ENCODE data around the gene TRPM1.

TRPM1 gene

GRCh38 chr15:31101262-31102038, at the start of gene TRPM1:
TRPM1 (minus strand) TSS chr15:31101725; CDS start chr15:31081355, 20,370 bp downstream.
- no peak for DNase-seq

GRCh38 chr15:31150732-31151231, 49.3 kb upstream of the TRPM1 start:
- no peak for DNase-seq

- DNase-seq, result no peak
These were observed 48.5 kb upstream of the TRPM1 start for GRCh38 chr15:31149987-31150386.

GRCh38 chr15:31149088-31149505, 47.6 kb upstream of the TRPM1 start:
- DNase-seq, result no peak

- no peak for DNase-seq
These were observed 47.0 kb upstream of the TRPM1 start for GRCh38 chr15:31148297-31149087.

GRCh38 chr15:31147944-31148296, 46.4 kb upstream of the TRPM1 start:
- DNase-seq, result no peak

- DNase-seq, result no peak
These were observed 45.9 kb upstream of the TRPM1 start for GRCh38 chr15:31147456-31147855.

- DNase-seq, result no peak
These were observed 43.9 kb upstream of the TRPM1 start for GRCh38 chr15:31145271-31145911.

- DNase-seq, result no peak
These were observed 40.3 kb upstream of the TRPM1 start for GRCh38 chr15:31141792-31142191.

GRCh38 chr15:31136607-31137328, 35.2 kb upstream of the TRPM1 start:
- no peak for DNase-seq

- DNase-seq, result no peak
These were observed 34.5 kb upstream of the TRPM1 start for GRCh38 chr15:31136016-31136415.

GRCh38 chr15:31135523-31135922, 34.0 kb upstream of the TRPM1 start:
- DNase-seq, result no peak

- no peak for DNase-seq
These were observed 32.4 kb upstream of the TRPM1 start for GRCh38 chr15:31133890-31134289.

GRCh38 chr15:31131853-31132375, 30.4 kb upstream of the TRPM1 start:
- DNase-seq, result no peak

GRCh38 chr15:31130576-31131237, 29.2 kb upstream of the TRPM1 start:
- no peak for DNase-seq

- DNase-seq, result no peak
These were observed 28.3 kb upstream of the TRPM1 start for GRCh38 chr15:31129769-31130303.

GRCh38 chr15:31128919-31129768, 27.6 kb upstream of the TRPM1 start:
- peak; percentile 83 for DNase-seq

GRCh38 chr15:31128477-31128876, 27.0 kb upstream of the TRPM1 start:
- no peak for DNase-seq

GRCh38 chr15:31127596-31128261, 26.2 kb upstream of the TRPM1 start:
- no peak for DNase-seq

- no peak for DNase-seq
These were observed 23.5 kb upstream of the TRPM1 start for GRCh38 chr15:31125061-31125460.
